Activated CD4-positive, alpha-beta T cell treated with anti-CD3 and anti-CD28 coated beads, Interleukin-2, amount 10 ng/mL, durations not matched to agents 7 days and 5 days (primary cell): ENCODE data around the gene NGEF. TPM values are rescaled to one million over a fixed set of nuclear protein-coding genes. Genes with fewer than 3 reads are reported as not detected.

Source experiments
- CTCF ChIA-PET: fragments of 350-600 bp; sonication (Branson Sonifier 250); formaldehyde crosslinking; loops from one replicate; lab custom pipeline; 2021; ENCODE audit warnings: antibody characterized with exemption; lab: Charles Lee
- POLR2A ChIA-PET: fragments of 350-600 bp; sonication (Branson Sonifier 250); formaldehyde crosslinking; loops from one replicate; lab custom pipeline; 2021; ENCODE audit warnings: antibody characterized with exemption; lab: Charles Lee
- DNase-seq: peaks from one replicate; pipeline ENCODE4 v3.0.0-alpha.2; 2020
- H3K27ac Mint-ChIP-seq: one replicate; pipeline ENCODE4 v1.8.0; 2021; ENCODE audit warnings: mild to moderate bottlenecking, moderate library complexity, mixed read lengths
- H3K27me3 Mint-ChIP-seq: one replicate; pipeline ENCODE4 v1.8.0; 2021; ENCODE audit warnings: mixed read lengths
- H3K36me3 Mint-ChIP-seq: one replicate; pipeline ENCODE4 v1.8.0; 2021; ENCODE audit warnings: low read depth, mixed read lengths
- H3K4me1 Mint-ChIP-seq: one replicate; pipeline ENCODE4 v1.8.0; 2021; ENCODE audit warnings: mixed read lengths
- H3K4me3 Mint-ChIP-seq: one replicate; pipeline ENCODE4 v1.8.0; 2021; ENCODE audit warnings: mild to moderate bottlenecking, moderate library complexity, mixed read lengths
- H3K9me3 Mint-ChIP-seq: one replicate; pipeline ENCODE4 v1.8.0; 2021; ENCODE audit warnings: mixed read lengths
- total RNA-seq, 2 experiments: library from RNA; stranded (reverse); gene quantifications; one replicate each; pipeline ENCODE4 v1.2.3, GENCODE V29; 2021

NGEF gene
- total RNA-seq: not detected

DNA sequence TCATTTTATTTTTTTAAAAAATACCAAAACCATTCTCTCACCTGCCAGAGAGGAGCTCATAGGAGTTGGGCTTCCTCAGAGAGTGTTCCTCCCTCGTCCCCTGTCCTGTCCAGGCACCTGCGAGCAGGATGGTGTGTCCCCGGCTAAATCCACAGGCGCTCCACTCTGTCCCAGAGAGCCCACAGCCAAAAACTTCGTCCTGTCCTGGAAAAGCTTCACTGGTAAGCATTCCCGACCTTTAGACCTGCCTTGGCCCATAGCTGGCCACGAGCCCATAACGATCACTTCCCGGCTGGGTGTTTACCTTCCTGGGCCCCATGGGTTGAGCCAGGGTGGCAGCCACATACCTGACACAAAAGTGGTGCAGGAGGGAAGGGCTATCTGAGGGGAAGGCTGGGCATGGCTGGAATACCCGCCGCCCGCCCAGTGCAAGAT is at the start of gene NGEF:
Gene NGEF, minus strand, starts transcription at position 230 of the 435 bp plus-strand sequence. CDS start 38,366 bp downstream, outside the sequence.
- Mint-ChIP-seq H3K4me1 (no peaks in the 10 kb centered on the region), H3K27ac (no peak within 1 kb of the TSS), H3K4me3 (no peak within 1 kb of the TSS), H3K36me3 (no peaks in the 10 kb centered on the region), H3K27me3 (peaks cover 2% of the 10 kb centered on the region), H3K9me3 (peaks cover 5% of the 10 kb centered on the region)
- POLR2A ChIA-PET: interaction anchor here (0.6 kb wide), 1 partner anchor 34 kb away, joined by 6 read pairs; no protein-coding TSS in a partner anchor
- DNase-seq: no peak
- CTCF ChIA-PET: interaction anchor here (0.7 kb wide), 1 partner anchor 10 kb away, joined by 3 read pairs; no protein-coding TSS in a partner anchor

GRCh38 chr2:233062451-233062850 is 49.4 kb upstream of the NGEF start:
- peak overlapping the region; percentile 96 for H3K4me3 Mint-ChIP-seq
- no peaks in the 10 kb centered on the region for H3K9me3 Mint-ChIP-seq
- ChIA-PET CTCF (interaction anchor here (1.4 to 6.4 kb wide), 4 partner anchors 8 to 42 kb away, joined by 5 to 57 read pairs (median 9); partner anchors contain the start of gene NEU2), POLR2A (no interaction called here)
- peak overlapping the region; percentile 98 for H3K27ac Mint-ChIP-seq
- DNase-seq: no peak
- peaks cover 61% of the 10 kb centered on the region for H3K36me3 Mint-ChIP-seq
- H3K27me3 Mint-ChIP-seq: no peaks in the 10 kb centered on the region
- peaks cover 59% of the 10 kb centered on the region for H3K4me1 Mint-ChIP-seq

GRCh38 chr2:233061591-233062450 is 48.8 kb upstream of the NGEF start:
- peak overlapping the region; percentile 96 for H3K4me3 Mint-ChIP-seq
- POLR2A ChIA-PET: interaction anchor here (2.1 to 2.3 kb wide), 2 partner anchors 14 to 20 kb away, joined by 10 to 19 read pairs; no protein-coding TSS in a partner anchor
- peaks cover 55% of the 10 kb centered on the region for H3K36me3 Mint-ChIP-seq
- H3K27ac Mint-ChIP-seq: peak overlapping the region; percentile 98
- peak; percentile 37 for DNase-seq
- H3K27me3 Mint-ChIP-seq: no peaks in the 10 kb centered on the region
- CTCF ChIA-PET: interaction anchor here (1.1 to 6.4 kb wide), 11 partner anchors 9 to 245 kb away, joined by 3 to 57 read pairs (median 5); partner anchors contain the start of genes ATG16L1 and NEU2
- no peaks in the 10 kb centered on the region for H3K9me3 Mint-ChIP-seq
- H3K4me1 Mint-ChIP-seq: peaks cover 53% of the 10 kb centered on the region

DNA sequence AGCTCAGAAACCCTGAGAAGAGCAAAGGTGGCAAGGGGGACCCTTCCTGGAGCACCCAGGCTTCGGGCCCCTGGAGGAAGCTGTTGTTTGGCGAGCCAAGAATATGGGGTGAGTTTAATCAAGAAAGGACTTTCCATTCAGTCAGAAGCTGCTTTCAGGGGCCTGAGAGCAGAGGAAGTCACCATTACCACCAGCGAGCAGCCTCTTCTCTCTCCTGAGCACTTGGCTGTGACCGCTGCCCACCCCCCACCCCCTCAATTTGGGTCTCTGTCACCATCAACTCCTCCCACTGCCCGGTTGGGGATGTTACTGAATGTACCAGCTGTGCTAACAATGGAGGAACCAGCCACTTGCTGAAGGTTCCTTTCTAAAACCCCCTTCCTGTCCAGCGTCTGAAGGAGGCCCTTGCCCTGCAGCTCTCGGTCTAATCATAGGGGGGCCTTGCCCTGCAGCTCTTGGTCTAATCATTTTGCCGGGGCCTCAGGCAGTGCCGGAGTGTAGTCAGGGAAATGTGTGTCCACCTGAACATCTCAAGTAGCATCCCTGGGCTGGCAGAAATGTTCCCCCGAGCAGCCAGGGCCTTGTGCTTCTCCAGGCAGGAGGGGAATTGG is 48.0 kb upstream of the NGEF start:
- H3K4me3 Mint-ChIP-seq: peak overlapping the region; percentile 96
- peak overlapping the region; percentile 98 for H3K27ac Mint-ChIP-seq
- H3K9me3 Mint-ChIP-seq: no peaks in the 10 kb centered on the region
- H3K4me1 Mint-ChIP-seq: peaks cover 46% of the 10 kb centered on the region
- CTCF ChIA-PET: interaction anchor here (0.9 to 6.4 kb wide), 16 partner anchors 9 to 348 kb away, joined by 3 to 57 read pairs (median 5); partner anchors contain the start of genes ATG16L1 and NEU2
- POLR2A ChIA-PET: interaction anchor here (0.6 to 2.3 kb wide), 7 partner anchors 15 to 193 kb away, joined by 3 to 19 read pairs (median 4); no protein-coding TSS in a partner anchor
- no peaks in the 10 kb centered on the region for H3K27me3 Mint-ChIP-seq
- no peak for DNase-seq
- H3K36me3 Mint-ChIP-seq: peaks cover 47% of the 10 kb centered on the region

DNA sequence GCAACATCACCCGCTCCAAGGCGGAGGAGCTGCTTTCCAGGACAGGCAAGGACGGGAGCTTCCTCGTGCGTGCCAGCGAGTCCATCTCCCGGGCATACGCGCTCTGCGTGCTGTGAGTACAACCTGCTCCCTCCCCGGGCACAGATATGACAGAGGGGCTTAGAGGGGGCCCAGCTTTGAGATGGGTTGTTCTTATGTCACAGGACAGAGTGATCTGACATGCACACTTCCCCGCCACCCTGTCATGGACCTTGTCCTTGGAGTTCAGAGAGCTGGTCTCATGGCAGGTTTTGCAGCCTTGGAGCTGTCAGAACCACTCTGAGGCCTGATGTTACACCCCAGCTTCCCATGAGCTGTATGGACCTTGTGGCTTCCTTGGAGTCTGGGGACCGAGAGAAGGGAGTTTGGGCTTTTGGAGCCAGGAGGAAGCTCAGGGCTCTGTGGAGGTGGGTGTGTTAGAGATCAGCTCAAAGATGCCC is 47.5 kb upstream of the NGEF start:
- Mint-ChIP-seq H3K27ac (peak overlapping the region; percentile 98), H3K9me3 (no peaks in the 10 kb centered on the region), H3K4me3 (peak overlapping the region; percentile 96), H3K27me3 (no peaks in the 10 kb centered on the region), H3K36me3 (peaks cover 45% of the 10 kb centered on the region), H3K4me1 (peaks cover 43% of the 10 kb centered on the region)
- ChIA-PET CTCF (interaction anchor here (0.8 to 6.4 kb wide), 16 partner anchors 9 to 534 kb away, joined by 3 to 57 read pairs (median 4); partner anchors contain the start of gene ATG16L1), POLR2A (interaction anchor here (0.6 to 2.3 kb wide), 8 partner anchors 15 to 193 kb away, joined by 3 to 19 read pairs (median 4); partner anchors contain the start of gene ATG16L1)
- no peak for DNase-seq

GRCh38 chr2:233059797-233060500 is 46.9 kb upstream of the NGEF start, which contains the start of gene INPP5D:
INPP5D (plus strand) TSS chr2:233060342; CDS start chr2:233060479, 137 bp downstream.
- H3K9me3 Mint-ChIP-seq: no peaks in the 10 kb centered on the region
- H3K36me3 Mint-ChIP-seq: peaks cover 39% of the 10 kb centered on the region

DNA sequence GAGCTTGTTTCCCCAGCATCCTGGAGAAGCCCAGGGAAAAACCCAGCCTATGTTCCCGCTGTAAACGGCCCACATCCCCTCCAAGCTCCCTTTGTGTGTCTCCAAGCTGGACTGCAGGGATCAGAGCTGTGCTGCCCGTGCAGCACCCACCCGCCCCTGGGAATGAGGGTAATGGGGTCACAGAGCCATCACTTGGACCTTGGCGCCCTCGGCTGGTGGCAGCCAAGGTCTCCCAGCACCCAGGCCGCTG is 46.4 kb upstream of the NGEF start:
- Mint-ChIP-seq H3K4me1 (peaks cover 33% of the 10 kb centered on the region), H3K9me3 (no peaks in the 10 kb centered on the region), H3K27ac (peak overlapping the region; percentile 98), H3K4me3 (no peak overlapping the region), H3K27me3 (peaks cover 5% of the 10 kb centered on the region), H3K36me3 (peaks cover 35% of the 10 kb centered on the region)
- no peak for DNase-seq
- POLR2A ChIA-PET: interaction anchor here (2.1 to 2.3 kb wide), 2 partner anchors 16 to 22 kb away, joined by 10 to 19 read pairs; no protein-coding TSS in a partner anchor
- CTCF ChIA-PET: interaction anchor here (1.1 to 6.4 kb wide), 4 partner anchors 11 to 533 kb away, joined by 3 to 57 read pairs (median 10); no protein-coding TSS in a partner anchor

More at GRCh38 chr2:233059797-233060500, 46.9 kb upstream of the NGEF start, which contains the start of gene INPP5D:
- CTCF ChIA-PET: interaction anchor here (0.6 to 6.4 kb wide), 15 partner anchors 8 to 533 kb away, joined by 3 to 57 read pairs (median 4); partner anchors contain the start of gene ATG16L1
- Mint-ChIP-seq H3K27ac (peak within 1 kb of the TSS; percentile 98), H3K4me1 (peaks cover 38% of the 10 kb centered on the region), H3K27me3 (peaks cover under 1% of the 10 kb centered on the region), H3K4me3 (peak within 1 kb of the TSS; percentile 96)
- peak; percentile 85 for DNase-seq
- POLR2A ChIA-PET: interaction anchor here (0.7 to 2.3 kb wide), 4 partner anchors 16 to 194 kb away, joined by 3 to 19 read pairs (median 7); partner anchors contain the start of gene ATG16L1

GRCh38 chr2:233058717-233059546 is 45.9 kb upstream of the NGEF start:
- no peak for DNase-seq
- Mint-ChIP-seq H3K4me3 (peak overlapping the region; percentile 47), H3K27me3 (peaks cover 10% of the 10 kb centered on the region), H3K4me1 (peaks cover 32% of the 10 kb centered on the region), H3K9me3 (no peaks in the 10 kb centered on the region), H3K27ac (peak overlapping the region; percentile 98), H3K36me3 (peaks cover 31% of the 10 kb centered on the region)
- CTCF ChIA-PET: interaction anchor here (1.8 to 6.4 kb wide), 2 partner anchors 22 to 209 kb away, joined by 8 to 57 read pairs; no protein-coding TSS in a partner anchor
- POLR2A ChIA-PET: no interaction called here

GRCh38 chr2:233056961-233057605 is 44.0 kb upstream of the NGEF start:
- Mint-ChIP-seq H3K27ac (no peak overlapping the region), H3K4me1 (peaks cover 19% of the 10 kb centered on the region), H3K9me3 (no peaks in the 10 kb centered on the region), H3K36me3 (peaks cover 14% of the 10 kb centered on the region), H3K27me3 (peaks cover 13% of the 10 kb centered on the region), H3K4me3 (no peak overlapping the region)
- ChIA-PET CTCF (interaction anchor here (0.6 to 6.4 kb wide), 2 partner anchors 24 to 450 kb away, joined by 3 to 57 read pairs; no protein-coding TSS in a partner anchor), POLR2A (interaction anchor here (0.5 kb wide), 1 partner anchor 319 kb away, joined by 4 read pairs; no protein-coding TSS in a partner anchor)
- no peak for DNase-seq

GRCh38 chr2:233055362-233055761 is 42.3 kb upstream of the NGEF start:
- DNase-seq: no peak
- no peak overlapping the region for H3K4me3 Mint-ChIP-seq
- H3K27ac Mint-ChIP-seq: no peak overlapping the region
- H3K4me1 Mint-ChIP-seq: peaks cover 19% of the 10 kb centered on the region
- POLR2A ChIA-PET: no interaction called here
- CTCF ChIA-PET: interaction anchor here (0.7 to 2.9 kb wide), 4 partner anchors 13 to 220 kb away, joined by 3 to 16 read pairs (median 8); no protein-coding TSS in a partner anchor
- peaks cover 14% of the 10 kb centered on the region for H3K27me3 Mint-ChIP-seq
- no peaks in the 10 kb centered on the region for H3K9me3 Mint-ChIP-seq
- H3K36me3 Mint-ChIP-seq: no peaks in the 10 kb centered on the region
